GM18858 (cell line): ENCODE measurements around the gene USP17L19.
"Not testable (repeated sequence)": the region's sequence is repeated elsewhere in the genome, so short reads cannot be mapped to it uniquely, and the experiment has no call there.

Experiments used
- ATAC-seq: cut with Tn5 transposase; IDR thresholded peaks from one replicate; pipeline ENCODE4 v1.9.1; 2021; ENCODE audit not compliant: unreplicated experiment

The USP17L19 gene

GRCh38 chr4:9253078-9253477 lies at the start of gene USP17L19:
Gene USP17L19, plus strand, starts transcription at chr4:9253378. Its CDS starts 0 bp downstream, at chr4:9253378.
- ATAC-seq, result not testable (repeated sequence)

- ATAC-seq, result not testable (repeated sequence)
Measured at GRCh38 chr4:9210357-9210756, 42.8 kb upstream of the USP17L19 start, which contains the start of gene USP17L10. Gene USP17L10, plus strand, starts transcription at chr4:9210657. Its CDS starts 0 bp downstream, at chr4:9210657.

- ATAC-seq, result not testable (repeated sequence)
Measured at GRCh38 chr4:9214701-9215100, 38.5 kb upstream of the USP17L19 start.

GRCh38 chr4:9215105-9215504 lies 38.1 kb upstream of the USP17L19 start, which contains the start of gene USP17L11:
Gene USP17L11, plus strand, starts transcription at chr4:9215405. Its CDS starts 0 bp downstream, at chr4:9215405.
- ATAC-seq, result not testable (repeated sequence)

GRCh38 chr4:9219852-9220251 lies 33.3 kb upstream of the USP17L19 start, which contains the start of gene USP17L12:
Gene USP17L12, plus strand, starts transcription at chr4:9220152. Its CDS starts 0 bp downstream, at chr4:9220152.
- ATAC-seq, result not testable (repeated sequence)

GRCh38 chr4:9224596-9224995 lies 28.6 kb upstream of the USP17L19 start, which contains the start of gene USP17L13:
Gene USP17L13, plus strand, starts transcription at chr4:9224896. Its CDS starts 0 bp downstream, at chr4:9224896.
- ATAC-seq, result not testable (repeated sequence)

- not testable (repeated sequence) for ATAC-seq
Measured at GRCh38 chr4:9230249-9230648, 22.9 kb upstream of the USP17L19 start.

- ATAC-seq, result not testable (repeated sequence)
Measured at GRCh38 chr4:9234085-9234484, 19.1 kb upstream of the USP17L19 start, which contains the start of gene USP17L15. Gene USP17L15, plus strand, starts transcription at chr4:9234385. Its CDS starts 0 bp downstream, at chr4:9234385.

GRCh38 chr4:9238461-9238860 lies 14.7 kb upstream of the USP17L19 start:
- not testable (repeated sequence) for ATAC-seq

GRCh38 chr4:9243579-9243978 lies 9.6 kb upstream of the USP17L19 start, which contains the start of gene USP17L17:
Gene USP17L17, plus strand, starts transcription at chr4:9243879. Its CDS starts 0 bp downstream, at chr4:9243879.
- not testable (repeated sequence) for ATAC-seq

GRCh38 chr4:9247953-9248680 lies 5.1 kb upstream of the USP17L19 start, which contains the start of gene USP17L18:
Gene USP17L18, plus strand, starts transcription at chr4:9248630. Its CDS starts 0 bp downstream, at chr4:9248630.
- not testable (repeated sequence) for ATAC-seq

- not testable (repeated sequence) for ATAC-seq
Measured at GRCh38 chr4:9257824-9258223, 4.6 kb downstream of the USP17L19 start, which contains the start of gene USP17L20. Gene USP17L20, plus strand, starts transcription at chr4:9258124. Its CDS starts 0 bp downstream, at chr4:9258124.

- ATAC-seq, result not testable (repeated sequence)
Measured at GRCh38 chr4:9262572-9262971, 9.4 kb downstream of the USP17L19 start, which contains the start of gene USP17L21. Gene USP17L21, plus strand, starts transcription at chr4:9262872. Its CDS starts 0 bp downstream, at chr4:9262872.

GRCh38 chr4:9267319-9267718 lies 14.1 kb downstream of the USP17L19 start, which contains the start of gene USP17L22:
Gene USP17L22, plus strand, starts transcription at chr4:9267619. Its CDS starts 0 bp downstream, at chr4:9267619.
- ATAC-seq, result not testable (repeated sequence)

- not testable (repeated sequence) for ATAC-seq
Measured at GRCh38 chr4:9271719-9272118, 18.5 kb downstream of the USP17L19 start.
